ENCODE data around the gene FAM240A. TPM values are rescaled to one million over a fixed set of nuclear protein-coding genes. Genes with fewer than 3 reads are reported as not detected.

The FAM240A gene
- total RNA-seq, 4 donors from 2014 or later, result 0.50 TPM; not detected in 3

- TF ChIP-seq POLR2A (IDR thresholded peaks at IDR 0.05) (no peak), CTCF (IDR thresholded peaks at IDR 0.05) (no peak)
- WGBS, 2 donors, result 58 to 64% methylated on average over 8 of the region's 8 CpGs
- no peaks in the 10 kb centered on the region for H3K4me1 ChIP-seq
- no peaks in the 10 kb centered on the region for H3K9me3 ChIP-seq
- no peaks in the 10 kb centered on the region for H3K36me3 ChIP-seq
- H3K27me3 ChIP-seq, result no peaks in the 10 kb centered on the region
- no peak for DNase-seq
- no peak overlapping the region for H3K4me3 ChIP-seq
- intact Hi-C loops (cut with DNase I), result no loop called here
- no peak overlapping the region for H3K27ac ChIP-seq
Measured at GRCh38 chr3:46595819-46596314, 16.5 kb upstream of the FAM240A start.

GRCh38 chr3:46599590-46599989 lies 12.7 kb upstream of the FAM240A start:
- H3K36me3 ChIP-seq, result no peaks in the 10 kb centered on the region
- no peak for DNase-seq
- intact Hi-C loops (cut with DNase I), result no loop called here
- TF ChIP-seq CTCF (IDR thresholded peaks at IDR 0.05) (no peak), POLR2A (IDR thresholded peaks at IDR 0.05) (no peak)
- H3K27me3 ChIP-seq, result no peaks in the 10 kb centered on the region
- no peaks in the 10 kb centered on the region for H3K4me1 ChIP-seq
- H3K9me3 ChIP-seq, result no peaks in the 10 kb centered on the region
- H3K27ac ChIP-seq, result no peak overlapping the region
- H3K4me3 ChIP-seq, result no peak overlapping the region
- 76 to 83% methylated on average over 3 to 5 of the region's 5 CpGs for WGBS, 2 donors

GRCh38 chr3:46603446-46604046 lies 8.8 kb upstream of the FAM240A start:
- WGBS, 2 donors, result 26 to 62% methylated on average over 1 of the region's 1 CpG
- intact Hi-C loops (cut with DNase I), result no loop called here
- H3K27ac ChIP-seq, result no peak overlapping the region
- H3K9me3 ChIP-seq, result no peaks in the 10 kb centered on the region
- TF ChIP-seq CTCF (IDR thresholded peaks at IDR 0.05) (no peak), POLR2A (IDR thresholded peaks at IDR 0.05) (no peak)
- no peak overlapping the region for H3K4me3 ChIP-seq
- DNase-seq, result no peak
- H3K36me3 ChIP-seq, result no peaks in the 10 kb centered on the region
- no peaks in the 10 kb centered on the region for H3K4me1 ChIP-seq
- no peaks in the 10 kb centered on the region for H3K27me3 ChIP-seq

GRCh38 chr3:46604127-46604526 lies 8.2 kb upstream of the FAM240A start:
- no peak for TF ChIP-seq POLR2A (IDR thresholded peaks at IDR 0.05)
- no peak for TF ChIP-seq CTCF (IDR thresholded peaks at IDR 0.05)
- 86 to 89% methylated on average over 2 of the region's 2 CpGs for WGBS, 2 donors
- no peaks in the 10 kb centered on the region for H3K36me3 ChIP-seq

GRCh38 chr3:46607603-46608028 lies 4.7 kb upstream of the FAM240A start:
- TF ChIP-seq CTCF (IDR thresholded peaks at IDR 0.05), result no peak
- no peak for TF ChIP-seq POLR2A (IDR thresholded peaks at IDR 0.05)
- intact Hi-C loops (cut with DNase I), result no loop called here
- peaks cover 0 to 18% (median 3%) of the 10 kb centered on the region in 3 donors for H3K4me1 ChIP-seq
- 53 to 77% methylated on average over 5 of the region's 6 CpGs for WGBS, 2 donors
- H3K27me3 ChIP-seq, result peaks cover 0 to 11% (median 0%) of the 10 kb centered on the region in 4 donors
- H3K27ac ChIP-seq, result no peak overlapping the region
- no peaks in the 10 kb centered on the region for H3K36me3 ChIP-seq
- no peaks in the 10 kb centered on the region for H3K9me3 ChIP-seq
- no peak overlapping the region for H3K4me3 ChIP-seq
- DNase-seq, result no peak

More at GRCh38 chr3:46604127-46604526, 8.2 kb upstream of the FAM240A start:
- Histone ChIP-seq H3K4me3 (no peak overlapping the region), H3K9me3 (no peaks in the 10 kb centered on the region), H3K4me1 (peaks cover 0 to 5% (median 0%) of the 10 kb centered on the region in 3 donors), H3K27ac (no peak overlapping the region), H3K27me3 (no peaks in the 10 kb centered on the region)
- intact Hi-C loops (cut with DNase I), result no loop called here
- no peak for DNase-seq
